ENCODE measurements around the gene PBRM1. TPM values are rescaled to one million over a fixed set of nuclear protein-coding genes. Genes with fewer than 3 reads are reported as not detected.

PBRM1 gene
- total and polyA plus RNA-seq, 2 experiments from 2014 or later, result 57.5 to 72.5 TPM

DNA sequence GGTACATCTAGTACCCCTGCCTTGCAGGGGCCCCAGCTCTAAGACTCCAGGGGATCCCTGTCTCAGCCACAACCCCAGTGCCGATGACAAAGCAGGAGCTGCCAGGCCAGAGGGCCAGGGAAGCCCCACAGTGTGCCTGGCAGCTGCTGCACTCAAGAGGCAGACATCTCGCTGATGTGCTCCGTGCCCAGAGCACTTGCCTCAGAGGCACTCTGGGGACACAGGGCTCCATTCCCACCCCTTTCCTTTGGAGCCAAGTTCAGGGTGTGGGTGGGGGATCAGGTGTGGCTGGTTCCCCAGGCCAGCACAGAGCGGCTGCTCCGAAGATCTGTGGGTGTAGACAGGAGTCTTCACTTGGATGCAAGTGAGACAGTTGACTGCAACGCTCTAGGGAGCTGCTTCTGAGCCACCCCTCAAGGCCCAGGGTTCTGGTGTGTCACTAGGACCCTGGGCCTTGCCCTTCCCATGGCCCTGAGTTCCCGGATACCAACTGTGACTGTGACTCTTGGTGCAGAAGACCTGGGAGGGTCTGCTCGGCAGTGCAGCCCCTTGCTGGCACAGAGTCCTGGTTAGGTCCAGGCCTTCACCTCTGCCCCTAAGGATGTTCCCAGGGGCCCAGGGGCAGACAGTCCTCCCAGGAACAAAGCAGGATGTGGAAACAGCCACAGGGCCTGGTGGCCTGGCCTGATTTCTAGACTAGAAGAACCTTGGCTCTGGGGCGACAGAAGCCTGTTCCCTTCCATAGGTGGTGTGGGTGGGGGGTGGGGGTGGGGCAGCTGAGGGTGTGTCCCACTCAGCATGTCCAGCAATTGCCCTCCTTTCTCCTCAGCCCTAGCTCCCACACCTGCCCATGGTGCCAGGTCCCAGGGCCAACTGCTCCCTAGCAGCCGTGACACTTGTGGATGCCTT, 154.5 kb downstream of the PBRM1 start (continued):
- TF ChIP-seq, protein P1, sequence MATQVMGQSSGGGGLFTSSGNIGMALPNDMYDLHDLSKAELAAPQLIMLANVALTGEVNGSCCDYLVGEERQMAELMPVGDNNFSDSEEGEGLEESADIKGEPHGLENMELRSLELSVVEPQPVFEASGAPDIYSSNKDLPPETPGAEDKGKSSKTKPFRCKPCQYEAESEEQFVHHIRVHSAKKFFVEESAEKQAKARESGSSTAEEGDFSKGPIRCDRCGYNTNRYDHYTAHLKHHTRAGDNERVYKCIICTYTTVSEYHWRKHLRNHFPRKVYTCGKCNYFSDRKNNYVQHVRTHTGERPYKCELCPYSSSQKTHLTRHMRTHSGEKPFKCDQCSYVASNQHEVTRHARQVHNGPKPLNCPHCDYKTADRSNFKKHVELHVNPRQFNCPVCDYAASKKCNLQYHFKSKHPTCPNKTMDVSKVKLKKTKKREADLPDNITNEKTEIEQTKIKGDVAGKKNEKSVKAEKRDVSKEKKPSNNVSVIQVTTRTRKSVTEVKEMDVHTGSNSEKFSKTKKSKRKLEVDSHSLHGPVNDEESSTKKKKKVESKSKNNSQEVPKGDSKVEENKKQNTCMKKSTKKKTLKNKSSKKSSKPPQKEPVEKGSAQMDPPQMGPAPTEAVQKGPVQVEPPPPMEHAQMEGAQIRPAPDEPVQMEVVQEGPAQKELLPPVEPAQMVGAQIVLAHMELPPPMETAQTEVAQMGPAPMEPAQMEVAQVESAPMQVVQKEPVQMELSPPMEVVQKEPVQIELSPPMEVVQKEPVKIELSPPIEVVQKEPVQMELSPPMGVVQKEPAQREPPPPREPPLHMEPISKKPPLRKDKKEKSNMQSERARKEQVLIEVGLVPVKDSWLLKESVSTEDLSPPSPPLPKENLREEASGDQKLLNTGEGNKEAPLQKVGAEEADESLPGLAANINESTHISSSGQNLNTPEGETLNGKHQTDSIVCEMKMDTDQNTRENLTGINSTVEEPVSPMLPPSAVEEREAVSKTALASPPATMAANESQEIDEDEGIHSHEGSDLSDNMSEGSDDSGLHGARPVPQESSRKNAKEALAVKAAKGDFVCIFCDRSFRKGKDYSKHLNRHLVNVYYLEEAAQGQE (IDR thresholded peaks at IDR 0.05; ENCODE audit: unreplicated experiment), result no peak
- TF ChIP-seq STAT1 (IDR thresholded peaks at IDR 0.05; ENCODE audit: unreplicated experiment), result no peak
- TF ChIP-seq, protein P2, sequence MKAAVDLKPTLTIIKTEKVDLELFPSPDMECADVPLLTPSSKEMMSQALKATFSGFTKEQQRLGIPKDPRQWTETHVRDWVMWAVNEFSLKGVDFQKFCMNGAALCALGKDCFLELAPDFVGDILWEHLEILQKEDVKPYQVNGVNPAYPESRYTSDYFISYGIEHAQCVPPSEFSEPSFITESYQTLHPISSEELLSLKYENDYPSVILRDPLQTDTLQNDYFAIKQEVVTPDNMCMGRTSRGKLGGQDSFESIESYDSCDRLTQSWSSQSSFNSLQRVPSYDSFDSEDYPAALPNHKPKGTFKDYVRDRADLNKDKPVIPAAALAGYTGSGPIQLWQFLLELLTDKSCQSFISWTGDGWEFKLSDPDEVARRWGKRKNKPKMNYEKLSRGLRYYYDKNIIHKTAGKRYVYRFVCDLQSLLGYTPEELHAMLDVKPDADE (IDR thresholded peaks at IDR 0.05), result no peak

DNA sequence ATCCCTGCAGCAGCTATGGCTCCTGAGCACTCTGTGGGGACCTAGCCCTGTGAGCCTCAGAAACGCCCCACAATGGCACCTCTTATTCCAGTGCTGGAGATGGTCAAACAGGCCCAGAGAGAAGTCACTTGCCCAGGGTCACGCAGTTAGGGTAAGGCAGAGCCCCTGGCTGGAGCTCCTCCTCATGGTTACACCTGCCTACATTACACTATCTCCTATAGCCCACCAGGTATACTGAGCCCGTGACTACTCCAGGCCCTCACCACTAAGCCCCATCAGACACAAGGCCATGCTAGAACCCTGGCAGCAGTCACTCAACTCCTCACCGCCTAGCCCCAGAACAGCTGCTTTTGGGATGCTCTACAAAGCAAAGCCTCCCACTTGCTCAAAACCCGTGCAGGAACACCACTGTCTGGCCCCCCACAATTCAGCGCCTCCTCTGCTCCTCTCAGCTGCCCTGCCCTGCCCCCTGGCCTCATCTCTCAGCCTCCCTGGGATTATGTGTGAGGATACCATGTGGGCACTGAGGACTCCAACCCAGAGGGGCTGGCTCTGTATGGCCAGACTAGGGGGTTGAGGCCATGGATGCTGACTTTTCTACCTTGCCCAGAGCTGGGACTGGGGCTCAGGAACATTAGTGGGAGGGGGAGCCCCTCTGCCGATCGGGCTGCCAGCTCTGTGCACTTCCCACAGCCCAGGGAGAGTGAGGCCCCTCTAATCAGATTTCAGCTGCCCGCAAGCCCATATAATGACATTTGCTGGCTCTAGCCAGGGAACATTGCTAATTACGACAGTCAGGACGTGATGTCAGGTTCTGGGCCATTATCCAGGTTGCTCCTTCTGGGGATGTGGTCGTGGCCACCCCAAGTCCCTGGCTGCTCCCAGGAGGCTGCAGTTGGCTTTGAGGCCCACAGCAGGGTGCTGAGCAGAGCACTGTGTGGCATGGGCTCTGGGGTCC, 156.1 kb downstream of the PBRM1 start:
- Mint-ChIP-seq H3K27ac (no peak overlapping the region), H3K4me3 (no peak overlapping the region), H3K4me1 (peaks cover 14% of the 10 kb centered on the region), H3K9me3 (no peaks in the 10 kb centered on the region), H3K36me3 (ENCODE audit: low read depth) (peaks cover 44% of the 10 kb centered on the region), H3K27me3 (ENCODE audit: insufficient read depth, low read depth, poor library complexity) (peaks cover 8% of the 10 kb centered on the region)
- Histone ChIP-seq H4K20me1 (replicated peaks; ENCODE audit: insufficient read depth) (peaks cover 16% of the 10 kb centered on the region), H3K27me3 (ENCODE audit: insufficient read depth) (no peaks in the 10 kb centered on the region), H3K4me3 (no peak overlapping the region), H3F3A (replicated peaks; ENCODE audit: low read depth) (peaks cover 6% of the 10 kb centered on the region), H3K9me2 (ENCODE audit: insufficient read depth) (no peaks in the 10 kb centered on the region), H3K79me2 (replicated peaks; ENCODE audit: insufficient read depth) (peaks cover 31% of the 10 kb centered on the region), H3K4me1 (ENCODE audit: insufficient read depth) (peaks cover 13% of the 10 kb centered on the region), H3K27ac (ENCODE audit: low read depth) (no peak overlapping the region), H3K4me2 (no peak overlapping the region), H3K36me3 (ENCODE audit: insufficient read depth) (peaks cover 10% of the 10 kb centered on the region; the same call in 1 of the 2 replicates), H2AFZ (no peak overlapping the region)
- ATAC-seq, result no peak
- DNase-seq (ENCODE audit: low spot score), result no peak
- TF ChIP-seq, protein P3, sequence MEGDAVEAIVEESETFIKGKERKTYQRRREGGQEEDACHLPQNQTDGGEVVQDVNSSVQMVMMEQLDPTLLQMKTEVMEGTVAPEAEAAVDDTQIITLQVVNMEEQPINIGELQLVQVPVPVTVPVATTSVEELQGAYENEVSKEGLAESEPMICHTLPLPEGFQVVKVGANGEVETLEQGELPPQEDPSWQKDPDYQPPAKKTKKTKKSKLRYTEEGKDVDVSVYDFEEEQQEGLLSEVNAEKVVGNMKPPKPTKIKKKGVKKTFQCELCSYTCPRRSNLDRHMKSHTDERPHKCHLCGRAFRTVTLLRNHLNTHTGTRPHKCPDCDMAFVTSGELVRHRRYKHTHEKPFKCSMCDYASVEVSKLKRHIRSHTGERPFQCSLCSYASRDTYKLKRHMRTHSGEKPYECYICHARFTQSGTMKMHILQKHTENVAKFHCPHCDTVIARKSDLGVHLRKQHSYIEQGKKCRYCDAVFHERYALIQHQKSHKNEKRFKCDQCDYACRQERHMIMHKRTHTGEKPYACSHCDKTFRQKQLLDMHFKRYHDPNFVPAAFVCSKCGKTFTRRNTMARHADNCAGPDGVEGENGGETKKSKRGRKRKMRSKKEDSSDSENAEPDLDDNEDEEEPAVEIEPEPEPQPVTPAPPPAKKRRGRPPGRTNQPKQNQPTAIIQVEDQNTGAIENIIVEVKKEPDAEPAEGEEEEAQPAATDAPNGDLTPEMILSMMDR (conservative IDR thresholded peaks at IDR 0.05; ENCODE audit: low read depth in 2 of 2), result no peak
- no peak for TF ChIP-seq ZNF114 (CRISPR knock-in tag; IDR thresholded peaks at IDR 0.05)
- no peak for TF ChIP-seq EZH2phosphoT487 (IDR thresholded peaks at IDR 0.05; ENCODE audit: unreplicated experiment)
- TF ChIP-seq CREB1 (CRISPR knock-in tag; IDR thresholded peaks at IDR 0.05; ENCODE audit: low read depth), result no peak
- TF ChIP-seq, protein P2 (IDR thresholded peaks at IDR 0.05), result no peak
- TF ChIP-seq POLR2AphosphoS5 (IDR thresholded peaks at IDR 0.05; ENCODE audit: low read depth), result no peak
- no peak for TF ChIP-seq JUNB (IDR thresholded peaks at IDR 0.05; ENCODE audit: unreplicated experiment)
- TF ChIP-seq ZNF331 (CRISPR knock-in tag; IDR thresholded peaks at IDR 0.05; ENCODE audit: low read depth), result no peak
- TF ChIP-seq, protein P1 (IDR thresholded peaks at IDR 0.05; ENCODE audit: unreplicated experiment), result no peak
- no peak for TF ChIP-seq EZH2 (IDR thresholded peaks at IDR 0.05; ENCODE audit: low read depth, unreplicated experiment)
- TF ChIP-seq NANOG (IDR thresholded peaks at IDR 0.05; ENCODE audit: borderline replicate concordance), result no peak
- TF ChIP-seq STAT1 (IDR thresholded peaks at IDR 0.05; ENCODE audit: unreplicated experiment), result no peak

Measured in GM23338 (cell line).